UCSD-AML1 (cell line): Measurements from ENCODE around the gene EML6.

Experiments
- DNase-seq: peaks from one replicate; lab custom pipeline; 2025; ENCODE audit not compliant: unreplicated experiment; lab: John Stamatoyannopoulos, UW

The EML6 gene

GRCh38 chr2:54755641-54756326 is 32.3 kb downstream of the EML6 start:
- DNase-seq: no peak

- DNase-seq: peak; percentile 62
Measured at GRCh38 chr2:54757500-54757899, 34.0 kb downstream of the EML6 start.

- no peak for DNase-seq
Measured at GRCh38 chr2:54758951-54759350, 35.5 kb downstream of the EML6 start.

GRCh38 chr2:54760310-54760709 is 36.8 kb downstream of the EML6 start:
- DNase-seq: no peak

- DNase-seq: peak; percentile 35
Measured at GRCh38 chr2:54763636-54764291, 40.3 kb downstream of the EML6 start.

GRCh38 chr2:54767921-54768320 is 44.5 kb downstream of the EML6 start:
- no peak for DNase-seq

- DNase-seq: no peak
Measured at GRCh38 chr2:54768772-54769428, 45.4 kb downstream of the EML6 start.

GRCh38 chr2:54770211-54770610 is 46.7 kb downstream of the EML6 start:
- DNase-seq: no peak

- no peak for DNase-seq
Measured at GRCh38 chr2:54770676-54771075, 47.2 kb downstream of the EML6 start.

- DNase-seq: no peak
Measured at GRCh38 chr2:54771166-54771885, 47.9 kb downstream of the EML6 start.

- DNase-seq: no peak
Measured at GRCh38 chr2:54772110-54772509, 48.6 kb downstream of the EML6 start.

- no peak for DNase-seq
Measured at GRCh38 chr2:54772531-54772930, 49.1 kb downstream of the EML6 start.

- DNase-seq: no peak
Measured at GRCh38 chr2:54773233-54773632, 49.8 kb downstream of the EML6 start.

- DNase-seq: no peak
Measured at GRCh38 chr2:54773838-54774237, 50.4 kb downstream of the EML6 start.

- DNase-seq: no peak
Measured at GRCh38 chr2:54775710-54776109, 52.2 kb downstream of the EML6 start.

- DNase-seq: no peak
Measured at GRCh38 chr2:54776494-54776893, 53.0 kb downstream of the EML6 start.

GRCh38 chr2:54783349-54783748 is 59.9 kb downstream of the EML6 start:
- DNase-seq: no peak

- DNase-seq: no peak
Measured at GRCh38 chr2:54787270-54787669, 63.8 kb downstream of the EML6 start.

GRCh38 chr2:54787755-54788366 is 64.4 kb downstream of the EML6 start:
- DNase-seq: no peak

GRCh38 chr2:54789878-54790277 is 66.4 kb downstream of the EML6 start:
- no peak for DNase-seq

GRCh38 chr2:54791831-54792230 is 68.4 kb downstream of the EML6 start:
- DNase-seq: no peak
